GM19238 (cell line): Measurements from ENCODE around the gene EDA.
"Not testable (repeated sequence)": the region's sequence is repeated elsewhere in the genome, so short reads cannot be mapped to it uniquely, and the experiment has no call there.

Experiments
- DNase-seq: peaks from one replicate; pipeline ENCODE4 v3.0.0; 2011; ENCODE audit warnings: low spot score; ENCODE audit not compliant: insufficient read length

Gene EDA

DNA sequence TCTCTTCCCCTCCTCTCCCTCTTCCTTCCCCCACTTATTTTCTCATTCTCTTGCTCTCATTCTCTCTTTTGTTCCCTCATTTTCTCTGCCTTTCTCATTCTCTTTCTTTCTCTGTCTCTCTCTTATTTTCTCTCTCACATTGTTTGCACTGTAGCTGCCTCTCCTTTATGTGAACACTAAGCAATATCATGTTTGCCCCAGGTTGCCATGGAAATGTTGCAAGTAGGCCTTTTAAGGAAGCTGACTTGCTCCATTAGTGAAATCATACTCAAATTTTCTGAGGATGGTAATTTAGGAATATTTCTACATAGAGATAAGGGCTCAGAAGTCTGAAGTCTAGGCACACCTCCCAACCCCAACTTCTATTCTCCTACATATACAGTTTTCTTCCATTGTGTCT is 130.1 kb downstream of the EDA start:
- no peak for DNase-seq

DNA sequence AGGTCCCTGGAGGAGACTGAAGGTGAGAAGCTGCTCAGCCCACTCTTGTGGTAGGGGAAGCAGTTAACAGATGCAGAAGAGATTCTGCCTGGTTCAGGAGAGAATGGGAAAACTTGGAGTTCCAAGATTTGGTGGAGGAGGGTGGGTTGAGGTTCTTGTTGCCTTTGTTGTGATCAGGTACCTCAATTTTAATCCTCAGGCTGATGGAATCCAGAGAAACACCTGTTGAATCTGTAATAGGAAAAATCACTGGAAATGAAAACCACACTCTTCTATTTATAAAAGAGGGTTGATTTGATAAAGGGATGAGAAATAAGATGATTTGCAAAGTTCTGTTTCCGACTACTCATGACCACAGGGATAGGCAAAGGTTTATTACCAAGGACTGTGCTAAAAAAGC is 132.1 kb downstream of the EDA start:
- no peak for DNase-seq

DNA sequence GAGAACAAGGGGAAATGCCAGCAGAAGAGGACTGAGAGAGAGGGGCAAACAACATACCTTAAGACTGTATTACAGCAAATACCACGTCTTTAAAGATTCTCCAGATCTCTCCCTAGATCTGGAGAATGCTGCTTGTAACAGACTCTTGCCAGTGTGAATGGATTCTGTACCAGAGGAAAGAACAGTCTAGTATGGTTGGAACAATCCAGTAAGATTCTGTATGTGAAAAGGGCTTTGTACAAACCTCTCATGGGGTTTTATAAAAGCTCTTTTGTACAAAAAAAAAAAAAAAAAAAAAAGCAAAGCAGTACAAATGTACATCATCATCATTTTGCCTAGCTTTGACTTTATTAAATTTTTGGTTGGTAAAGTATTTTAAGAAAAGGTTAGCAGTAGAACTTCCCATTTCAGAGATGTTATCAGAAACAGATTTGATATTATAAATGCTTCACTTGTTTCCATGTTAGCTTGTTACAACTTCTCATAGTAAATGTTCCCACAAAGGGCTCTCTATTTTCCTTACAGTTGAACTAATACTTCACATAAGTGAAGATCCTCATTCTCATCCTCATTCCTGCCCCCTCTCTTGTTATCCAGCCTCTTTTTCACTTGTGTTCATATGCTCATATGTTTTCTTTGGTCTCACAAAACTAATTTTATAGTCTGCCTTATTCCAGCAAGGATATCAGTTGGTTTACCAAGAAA is 144.2 kb downstream of the EDA start:
- DNase-seq = no peak

DNA sequence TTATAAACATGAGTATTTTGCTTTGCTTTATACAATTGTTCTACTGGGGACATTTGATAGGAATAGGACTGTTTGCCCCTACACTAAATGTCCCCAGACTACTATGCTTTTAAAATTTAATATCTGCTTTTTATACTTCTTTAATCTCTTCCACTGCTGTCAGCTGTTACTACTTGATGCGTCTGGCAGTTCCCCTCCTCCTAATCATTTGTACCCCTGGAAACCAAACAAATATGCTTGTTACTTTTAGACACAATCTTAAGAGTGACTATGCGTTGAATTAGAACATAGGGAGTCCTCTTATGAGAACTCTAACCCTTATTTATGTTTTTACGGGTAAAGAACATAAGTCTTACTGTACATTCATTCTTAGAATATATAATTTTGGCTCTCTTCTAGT is 145.7 kb downstream of the EDA start:
- no peak for DNase-seq

DNA sequence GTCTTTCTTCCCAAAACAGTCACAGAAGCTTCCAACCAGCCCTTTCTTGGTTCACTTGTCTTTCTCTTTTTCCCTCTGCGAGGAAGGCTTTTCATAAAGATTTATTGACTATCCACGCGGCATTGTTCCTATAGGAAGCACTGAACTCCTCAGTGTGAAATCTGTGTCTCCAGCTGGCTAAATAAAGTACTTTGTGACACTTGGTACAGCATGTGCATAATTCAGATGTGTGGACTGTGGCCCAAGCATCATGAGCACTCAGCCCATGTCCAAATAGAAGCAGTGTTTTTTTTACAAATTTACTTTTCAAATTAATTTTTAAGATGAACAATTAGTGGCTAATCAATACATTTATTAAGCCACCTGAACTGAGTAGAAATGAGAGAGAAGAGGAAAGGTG is 146.4 kb downstream of the EDA start:
- no peak for DNase-seq

DNA sequence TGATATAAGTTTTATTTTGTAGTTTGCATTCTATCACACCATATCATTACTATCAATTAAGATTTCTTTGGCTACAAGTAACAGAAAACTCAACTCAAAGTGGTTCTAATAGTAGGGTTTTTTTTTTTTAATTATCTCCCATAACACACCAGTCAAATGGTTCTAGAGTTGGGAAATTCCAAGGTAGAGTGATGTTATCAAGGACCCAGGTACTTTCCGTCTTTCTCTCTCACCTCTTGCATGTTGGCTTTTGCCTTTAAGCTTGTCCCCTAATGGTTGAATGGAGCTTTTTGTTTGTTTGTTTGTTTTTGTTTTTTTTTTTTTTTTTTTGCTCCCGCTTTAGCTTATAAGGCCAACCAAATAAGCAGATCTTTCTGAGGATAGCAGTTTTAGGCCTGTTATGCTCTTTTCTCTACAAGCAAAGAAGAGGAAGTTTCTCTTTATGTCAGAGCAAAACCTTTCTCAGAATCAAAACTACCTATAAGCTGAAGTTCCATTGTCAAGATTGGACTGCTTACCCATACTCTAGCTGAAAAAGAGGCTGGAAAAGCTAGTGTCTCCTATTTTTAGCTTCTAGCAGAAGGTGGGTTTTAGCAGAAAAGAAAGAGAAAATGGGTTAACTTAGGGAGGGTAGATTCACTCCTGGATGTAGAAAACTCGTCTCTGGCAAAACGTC is 177.5 kb downstream of the EDA start:
- no peak for DNase-seq

DNA sequence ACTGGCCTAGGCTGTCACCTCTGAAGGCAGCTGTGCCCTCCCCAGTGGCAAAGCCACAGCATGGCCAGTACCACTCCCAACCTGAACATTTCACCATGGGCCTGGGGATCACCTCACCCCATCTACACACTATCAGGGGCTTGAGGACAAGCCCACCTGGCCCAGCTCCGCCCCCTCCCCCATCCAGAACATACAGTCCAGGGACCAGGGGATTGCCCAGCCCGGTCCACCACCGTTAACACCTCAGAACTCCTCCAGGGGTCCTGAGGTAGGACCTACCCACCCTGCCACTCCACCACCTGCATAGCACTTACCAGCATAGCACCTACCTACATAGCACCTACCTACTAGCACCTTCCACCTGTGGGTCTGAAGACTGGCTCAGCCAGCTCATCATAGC is 179.8 kb downstream of the EDA start:
- DNase-seq = no peak

DNA sequence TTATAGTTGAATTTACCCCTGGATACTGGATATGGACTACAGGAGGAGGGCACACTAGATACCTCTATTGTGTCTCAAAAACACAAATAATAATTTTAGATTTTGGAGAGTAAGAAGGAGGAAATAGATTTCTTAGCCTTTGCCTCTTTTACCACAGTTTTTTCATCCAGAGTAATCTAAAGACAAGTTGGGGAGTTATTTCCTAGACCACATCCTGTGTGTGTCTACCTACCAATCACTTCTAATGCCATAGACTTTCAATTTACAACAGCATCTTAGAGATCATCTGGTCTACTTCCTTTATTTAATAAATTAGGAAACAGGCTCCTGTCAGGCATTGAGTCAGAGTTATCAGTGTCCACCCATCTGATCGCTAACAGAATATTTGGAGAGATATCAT is 191.5 kb downstream of the EDA start:
- no peak for DNase-seq

DNA sequence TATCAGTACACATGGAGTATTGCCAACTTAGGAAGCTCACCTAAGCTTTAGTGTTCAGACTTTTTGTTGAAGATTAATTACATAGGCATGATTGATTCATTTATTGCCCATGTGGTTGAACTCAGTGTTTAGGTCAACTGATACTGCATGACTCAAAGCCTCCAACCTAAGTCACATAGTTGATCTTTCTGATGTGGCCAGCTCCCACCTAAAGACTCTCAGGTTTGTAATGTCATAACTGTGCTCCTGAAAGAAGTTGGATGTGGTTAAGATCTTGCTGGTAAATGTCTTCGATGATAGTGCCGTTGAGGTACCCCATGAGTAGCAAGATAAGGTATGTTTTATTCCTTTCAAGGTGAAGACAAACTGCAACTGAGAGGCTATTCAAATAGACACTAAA is 192.5 kb downstream of the EDA start:
- DNase-seq = no peak

DNA sequence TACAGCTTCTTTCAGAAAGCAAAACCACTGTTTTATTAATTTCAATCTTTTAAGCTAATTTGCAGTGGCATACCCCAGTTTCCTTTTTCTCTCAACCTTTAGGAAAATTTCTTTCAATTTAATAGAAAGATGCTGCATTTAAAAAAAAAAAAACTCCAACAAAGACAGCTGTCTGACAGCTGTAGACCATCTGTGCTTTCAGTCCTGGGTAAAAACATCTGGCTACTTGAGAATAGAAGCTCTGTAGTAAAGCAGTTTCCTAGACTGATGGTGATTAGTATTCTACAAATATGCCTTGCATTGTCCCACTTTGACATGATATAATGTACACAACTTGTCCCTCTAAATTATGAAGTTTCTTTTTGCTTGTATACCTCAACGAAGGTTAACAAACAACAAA is 197.8 kb downstream of the EDA start:
- DNase-seq = no peak

DNA sequence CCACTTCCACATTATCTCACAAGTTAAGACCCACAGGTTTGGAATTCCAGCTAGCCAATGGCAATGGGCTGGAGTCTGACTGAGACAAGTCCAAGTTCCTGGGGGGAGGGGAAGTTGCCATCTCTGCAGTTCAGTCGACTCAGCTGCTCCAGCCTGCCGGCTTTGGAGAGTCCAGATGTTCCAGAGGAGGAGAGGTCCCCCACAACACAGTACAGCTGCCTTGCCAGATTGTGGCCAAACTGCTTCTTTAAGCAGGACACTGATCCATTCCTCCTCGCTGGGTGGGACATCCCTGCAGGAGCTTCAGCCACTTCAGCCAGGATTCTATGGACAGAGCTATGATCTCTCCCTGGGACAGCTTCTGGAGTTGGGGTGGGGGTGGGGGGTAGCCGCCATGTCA is 199.2 kb downstream of the EDA start:
- DNase-seq = no peak

DNA sequence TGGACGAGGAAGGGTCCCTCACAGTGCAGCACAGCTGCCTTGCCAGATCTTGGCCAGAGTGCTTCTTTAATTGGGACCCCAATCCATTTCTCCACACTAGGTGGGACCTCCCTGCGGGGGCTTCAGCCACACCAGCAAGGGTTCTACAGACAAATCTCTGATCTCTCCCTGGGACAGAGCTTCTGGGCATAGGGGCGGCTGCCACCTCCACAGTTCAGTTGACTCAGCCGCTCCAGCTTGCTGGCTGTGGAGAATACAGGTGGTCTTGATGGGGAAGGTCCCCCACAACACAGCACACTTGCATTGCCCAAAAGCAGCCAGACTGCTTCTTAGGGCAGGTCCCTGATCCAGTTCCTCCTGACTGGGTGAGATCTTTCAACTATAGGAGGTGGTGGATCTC is 199.6 kb downstream of the EDA start:
- DNase-seq = no peak

DNA sequence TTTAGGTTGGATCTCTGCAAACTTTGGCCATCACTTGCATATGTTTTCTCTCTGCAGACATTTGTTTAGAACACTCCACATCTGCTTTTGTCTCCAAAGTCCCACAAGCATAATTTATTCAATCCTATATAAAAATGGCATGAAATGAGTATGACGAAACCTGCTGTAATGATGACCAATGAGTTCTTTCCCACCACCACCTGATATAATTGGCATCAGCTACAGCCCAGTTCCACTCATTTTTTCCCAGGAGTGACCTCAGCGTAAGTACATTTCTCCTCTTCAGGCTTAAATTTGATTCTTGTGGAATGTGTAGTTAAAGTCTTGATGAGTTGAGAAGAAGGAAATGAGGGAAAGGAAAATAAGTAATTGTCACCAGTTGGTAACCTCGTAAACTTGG is 228.7 kb downstream of the EDA start:
- no peak for DNase-seq

DNA sequence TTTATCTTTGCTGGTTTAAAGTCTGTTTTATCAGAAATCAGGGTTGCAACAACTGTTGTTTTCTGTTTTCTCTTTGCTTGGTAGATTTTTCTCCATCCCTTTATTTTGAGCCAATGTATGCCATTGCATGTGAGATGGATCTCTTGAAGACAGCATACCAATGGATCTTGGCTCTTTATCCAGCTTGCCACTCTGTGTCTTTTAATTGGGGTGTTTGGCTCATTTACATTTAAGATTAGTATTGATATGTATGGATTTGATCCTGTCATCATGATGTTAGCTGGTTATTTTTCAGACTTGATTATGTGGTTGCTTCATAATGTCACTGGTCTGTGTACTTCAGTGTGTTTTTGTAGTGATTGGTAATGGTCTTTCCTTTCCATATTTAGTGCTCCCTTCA is 244.1 kb downstream of the EDA start:
- DNase-seq = not testable (repeated sequence)

DNA sequence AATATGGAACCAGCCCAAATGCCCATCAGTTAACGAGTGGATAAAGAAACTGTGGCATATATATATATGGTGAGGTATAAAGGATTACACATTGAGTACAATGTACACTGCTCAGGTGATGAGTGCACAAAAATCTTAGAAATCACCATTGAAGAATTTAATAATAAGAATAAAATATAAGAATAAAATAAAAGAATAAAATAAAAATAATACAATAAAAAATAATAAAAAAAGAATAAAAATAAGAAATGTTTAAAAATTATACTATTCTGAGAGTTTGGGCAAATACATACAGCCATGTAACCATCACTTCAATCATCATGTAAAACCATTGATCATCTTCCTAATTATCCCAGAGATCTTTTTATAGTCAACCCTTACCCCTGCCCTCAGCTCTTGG is 260.3 kb downstream of the EDA start:
- no peak for DNase-seq

DNA sequence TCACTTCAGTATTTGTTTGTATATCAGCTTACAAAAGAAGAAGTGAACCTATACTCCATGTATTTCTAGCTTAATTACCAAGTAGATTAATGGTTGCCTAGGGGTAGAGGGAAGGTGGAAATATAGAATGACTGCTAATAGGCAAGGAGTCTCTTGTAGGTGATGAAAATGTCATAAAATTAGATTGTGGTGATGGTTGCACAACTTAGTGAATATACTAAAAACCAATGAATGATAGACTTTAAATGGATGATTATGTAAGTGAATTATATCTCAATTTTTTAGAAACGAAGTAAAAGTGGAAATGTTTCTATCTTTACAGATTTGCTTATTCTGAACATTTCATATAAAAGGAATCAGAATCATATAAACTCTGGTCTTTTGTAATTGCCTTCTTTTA is 268.3 kb downstream of the EDA start:
- no peak for DNase-seq

DNA sequence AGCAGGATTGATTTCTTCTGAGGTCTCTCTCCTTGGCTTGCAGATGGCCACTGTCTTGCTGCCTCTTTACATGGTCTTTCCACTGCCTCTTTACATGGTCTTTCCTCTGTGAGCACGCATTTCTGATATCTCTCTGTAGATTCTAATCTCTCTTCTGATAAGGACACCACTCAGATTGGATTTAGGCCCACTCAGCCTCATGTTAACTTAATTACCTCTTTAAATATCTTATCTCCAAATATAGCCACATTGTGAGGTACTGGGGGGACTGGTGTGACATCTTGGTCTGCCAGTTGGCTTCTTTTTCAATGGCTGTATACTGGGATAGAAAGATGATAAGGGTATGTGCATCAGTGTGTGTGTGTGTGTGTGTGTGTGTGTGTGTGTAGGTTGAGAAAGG is 280.1 kb downstream of the EDA start:
- DNase-seq = no peak

DNA sequence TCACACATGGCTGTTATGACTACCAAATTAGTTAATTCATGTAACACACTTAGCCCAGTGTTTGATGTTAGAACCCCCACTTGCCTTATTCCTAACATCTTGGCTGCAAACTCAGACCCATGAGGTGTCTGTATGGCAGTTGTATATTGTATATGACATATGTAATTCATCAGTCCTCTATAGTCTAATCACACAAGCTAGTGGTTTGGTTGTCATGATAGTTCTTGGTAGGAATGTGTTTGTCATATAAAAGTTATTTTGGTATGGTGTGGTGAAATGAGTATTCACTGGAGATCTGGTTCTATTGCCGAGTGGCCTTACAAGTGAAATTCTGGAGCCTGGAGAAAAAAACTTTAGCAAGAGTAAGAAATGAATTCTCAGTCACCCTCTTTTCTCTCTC is 284.6 kb downstream of the EDA start:
- no peak for DNase-seq

DNA sequence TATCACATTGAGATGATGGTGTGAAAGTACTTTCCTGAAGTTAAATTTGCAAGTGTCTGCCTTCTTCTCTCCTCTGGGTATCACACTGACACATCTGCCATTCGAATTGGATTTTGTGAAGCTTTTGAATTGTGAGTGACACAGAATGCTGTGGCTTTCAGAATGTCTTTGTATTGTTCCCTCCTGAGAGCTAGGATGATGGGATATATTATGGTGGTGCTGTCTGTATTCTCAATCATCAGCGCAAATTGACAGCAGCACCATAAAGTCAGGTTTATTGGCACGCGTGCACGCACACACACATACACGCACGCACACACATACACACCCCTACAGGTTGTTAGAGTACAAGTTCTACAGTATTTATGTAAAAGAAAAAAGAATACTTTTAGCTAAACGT is 290.5 kb downstream of the EDA start:
- DNase-seq = no peak

DNA sequence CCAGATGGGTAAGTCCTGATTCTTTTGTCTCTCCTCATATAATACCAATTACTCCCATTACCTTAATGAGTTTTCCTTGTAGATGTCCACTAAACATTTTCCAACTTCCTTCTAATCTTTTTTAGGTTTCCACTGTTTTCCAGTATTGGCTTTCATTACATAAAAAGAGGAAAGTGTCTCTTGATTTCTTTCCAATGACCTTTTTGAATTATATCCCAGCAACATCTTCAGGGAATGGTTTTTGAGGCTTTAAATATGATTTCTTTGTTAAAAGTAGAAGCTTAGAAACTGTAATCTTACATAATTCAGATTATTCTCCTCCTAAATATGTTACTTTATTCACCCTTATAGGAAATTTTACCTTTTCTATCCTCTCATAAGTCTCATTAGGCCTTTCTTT is 298.9 kb downstream of the EDA start:
- no peak for DNase-seq

DNA sequence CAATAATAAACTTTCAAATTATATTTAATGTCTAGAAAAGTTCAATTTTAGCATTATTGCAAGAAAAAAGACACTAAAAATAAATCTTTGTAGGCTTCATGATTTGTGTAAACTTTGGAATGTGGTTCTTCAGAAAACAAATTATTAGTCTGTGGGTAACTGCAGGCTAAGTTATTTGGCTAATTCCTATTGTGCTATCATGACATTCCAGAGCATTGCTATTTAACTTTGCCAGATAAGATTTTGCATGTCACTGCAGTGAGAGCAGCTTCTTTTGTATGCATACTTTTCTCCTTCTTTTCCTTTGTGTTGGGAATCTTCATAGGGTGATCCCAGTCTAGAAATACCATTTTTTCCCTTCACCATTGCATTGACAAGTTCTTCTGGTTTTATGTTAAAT is 303.8 kb downstream of the EDA start:
- DNase-seq = no peak

DNA sequence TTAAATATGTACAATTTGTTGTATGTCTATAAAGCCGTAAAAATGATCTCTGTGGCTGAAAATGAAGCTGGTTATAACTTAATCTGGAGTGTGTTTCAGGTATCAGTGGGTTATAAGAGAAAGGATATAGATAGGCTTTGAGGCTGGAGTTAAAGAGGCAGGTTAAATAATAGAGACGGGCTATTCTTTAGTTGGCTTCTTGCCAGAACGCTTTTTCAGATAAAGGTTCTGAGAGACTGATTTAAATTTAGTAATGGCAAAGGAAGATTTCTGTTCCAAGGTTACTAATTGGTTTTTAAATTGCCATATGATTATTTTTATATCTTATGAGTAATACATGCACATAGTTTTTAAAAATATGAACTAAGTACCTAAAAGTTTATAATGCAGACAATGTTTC is 316.4 kb downstream of the EDA start:
- DNase-seq = no peak

DNA sequence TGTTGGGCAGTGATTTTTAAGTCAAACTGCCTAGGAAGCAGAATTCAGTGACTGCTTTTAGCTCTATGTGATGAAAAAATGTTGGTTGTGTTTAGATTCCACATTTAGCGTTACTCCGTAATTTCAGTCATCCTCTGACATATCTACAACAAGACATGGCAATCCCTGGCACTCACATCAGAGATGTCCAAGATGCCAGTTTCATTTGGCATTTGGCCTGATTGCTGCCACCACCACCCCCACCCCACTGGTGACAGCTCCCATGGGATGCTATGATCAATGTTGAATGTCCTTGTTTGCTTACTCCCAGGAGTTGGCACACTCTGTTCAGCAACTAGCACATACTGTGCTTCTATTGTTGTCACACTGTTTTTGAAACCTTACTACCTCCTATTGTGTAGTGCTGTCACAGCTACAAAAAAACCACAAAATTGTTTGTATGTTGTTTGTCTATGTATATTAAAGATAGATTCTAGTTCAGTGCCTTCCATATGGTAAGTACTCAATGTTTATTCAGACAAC is 332.4 kb downstream of the EDA start:
- DNase-seq = no peak
